Thoracic aorta (tissue), 2 donors: Measurements from ENCODE around the gene RAMP1. TPM values are rescaled to one million over a fixed set of nuclear protein-coding genes. Genes with fewer than 3 reads are reported as not detected.
A peak's percentile ranks its signal among the peaks of the same experiment; 100 is the strongest.

Source experiments
- ATAC-seq: fragments of 150-250 bp; one replicate; pipeline ENCODE4 v1.8.0; 2017; ENCODE audit warnings: low read depth; ENCODE audit not compliant: insufficient number of reproducible peaks, low FRiP score
- DNase-seq: peaks from one replicate; pipeline ENCODE4 v3.0.0-alpha.2; 2020; ENCODE audit warnings: low spot score
- H3K27ac ChIP-seq, 2 donors: fragments of 200-600 bp; sonication (generic); 1 replicate in 1 of 2; 2 replicates in 1 of 2; pipeline ENCODE4 v1.5.1; 2016; ENCODE audit warnings: mild to moderate bottlenecking in 2 of 2, moderate library complexity in 2 of 2
- H3K27me3 ChIP-seq: fragments of 200-600 bp; sonication (generic); replicated peaks from 2 replicates; pipeline ENCODE4 v1.6.0; 2016; ENCODE audit warnings: mild to moderate bottlenecking; ENCODE audit not compliant: insufficient read depth
- H3K36me3 ChIP-seq: fragments of 200-600 bp; sonication (generic); one replicate; pipeline ENCODE4 v1.5.1; 2016
- H3K4me1 ChIP-seq, 2 donors: fragments of 200-600 bp; sonication (generic); 1 replicate in 1 of 2; 2 replicates in 1 of 2; pipeline versions ENCODE4 v1.5.1 to v1.6.0; 2016; ENCODE audit warnings: low read depth in 2 of 2, mild to moderate bottlenecking in 1 of 2; ENCODE audit not compliant: control insufficient read depth in 1 of 2
- H3K4me3 ChIP-seq: fragments of 200-600 bp; sonication (generic); 2 replicates; pipeline ENCODE4 v1.5.1; 2016; ENCODE audit warnings: mild to moderate bottlenecking
- H3K9me3 ChIP-seq: fragments of 200-600 bp; sonication (generic); 2 replicates; pipeline ENCODE4 v1.5.1; 2016
- total RNA-seq, 2 donors: library from RNA; depleted of rRNA; stranded (reverse); fragments of >200 nt; gene quantifications; one replicate each; pipeline versions ENCODE4 v1.1.0 to v1.2.3, GENCODE V29; 2016
- TF ChIP-seq, protein P1 (sequence below): fragments of 200-600 bp; sonication (generic); IDR thresholded peaks from one replicate; pipeline ENCODE4 v1.5.1; 2019; ENCODE audit warnings: antibody characterized with exemption

Gene RAMP1
- total RNA-seq, 2 donors from 2014 or later, result 246 to 525 TPM

DNA sequence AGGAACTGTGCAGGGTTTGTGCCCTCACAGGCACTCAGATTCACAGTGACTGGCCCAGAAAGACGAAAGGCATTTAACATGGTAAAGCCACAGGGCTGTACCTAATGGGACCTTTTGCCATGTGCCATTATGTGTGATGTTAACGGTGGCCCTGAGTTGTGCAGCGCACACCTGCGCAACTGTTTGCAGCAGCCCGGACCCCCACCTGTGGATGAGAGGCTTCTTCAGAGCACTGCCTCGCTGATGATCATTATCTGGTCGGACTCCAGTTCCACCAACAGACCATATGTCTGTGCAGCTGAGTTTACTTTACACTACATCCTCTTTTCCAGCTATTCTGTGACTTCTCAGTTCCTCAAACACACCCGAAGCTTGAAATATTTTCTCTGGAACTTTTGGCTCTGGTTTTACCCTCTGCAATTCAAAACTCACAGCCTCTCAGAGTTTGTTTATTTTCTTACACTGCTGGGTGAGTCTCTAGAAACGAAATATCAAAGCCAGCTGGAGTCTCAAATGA lies 71.8 kb downstream of the RAMP1 start:
- Histone ChIP-seq H3K36me3 (no peaks in the 10 kb centered on the region), H3K27ac (peak overlapping the region; percentile 37 to 60), H3K27me3 (no peaks in the 10 kb centered on the region), H3K9me3 (no peaks in the 10 kb centered on the region), H3K4me1 (peaks cover 16 to 24% of the 10 kb centered on the region in 2 donors), H3K4me3 (no peak overlapping the region)
- TF ChIP-seq, protein P1, sequence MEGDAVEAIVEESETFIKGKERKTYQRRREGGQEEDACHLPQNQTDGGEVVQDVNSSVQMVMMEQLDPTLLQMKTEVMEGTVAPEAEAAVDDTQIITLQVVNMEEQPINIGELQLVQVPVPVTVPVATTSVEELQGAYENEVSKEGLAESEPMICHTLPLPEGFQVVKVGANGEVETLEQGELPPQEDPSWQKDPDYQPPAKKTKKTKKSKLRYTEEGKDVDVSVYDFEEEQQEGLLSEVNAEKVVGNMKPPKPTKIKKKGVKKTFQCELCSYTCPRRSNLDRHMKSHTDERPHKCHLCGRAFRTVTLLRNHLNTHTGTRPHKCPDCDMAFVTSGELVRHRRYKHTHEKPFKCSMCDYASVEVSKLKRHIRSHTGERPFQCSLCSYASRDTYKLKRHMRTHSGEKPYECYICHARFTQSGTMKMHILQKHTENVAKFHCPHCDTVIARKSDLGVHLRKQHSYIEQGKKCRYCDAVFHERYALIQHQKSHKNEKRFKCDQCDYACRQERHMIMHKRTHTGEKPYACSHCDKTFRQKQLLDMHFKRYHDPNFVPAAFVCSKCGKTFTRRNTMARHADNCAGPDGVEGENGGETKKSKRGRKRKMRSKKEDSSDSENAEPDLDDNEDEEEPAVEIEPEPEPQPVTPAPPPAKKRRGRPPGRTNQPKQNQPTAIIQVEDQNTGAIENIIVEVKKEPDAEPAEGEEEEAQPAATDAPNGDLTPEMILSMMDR, result no peak
- ATAC-seq (no peak), DNase-seq (no peak)

DNA sequence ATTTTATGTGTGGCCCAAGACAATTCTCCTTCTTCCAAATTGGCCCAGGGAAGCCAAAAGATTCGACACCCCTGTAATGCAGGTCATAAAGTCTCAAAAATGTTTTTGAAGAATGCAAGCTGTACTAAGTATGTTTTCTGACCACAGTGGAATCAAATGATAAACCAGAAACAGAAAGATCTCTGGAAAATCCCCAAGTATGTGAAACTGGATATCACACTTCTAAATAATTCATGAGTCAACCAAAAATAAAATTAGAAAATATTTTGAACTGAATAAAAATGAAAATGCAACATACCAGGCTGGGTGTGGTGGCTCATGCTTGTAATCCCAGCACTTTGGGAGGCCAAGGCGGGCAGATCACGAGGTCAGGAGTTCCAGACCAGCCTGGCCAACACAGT lies 73.3 kb downstream of the RAMP1 start:
- H3K36me3 ChIP-seq, result no peaks in the 10 kb centered on the region
- H3K4me1 ChIP-seq, result peaks cover 16 to 24% of the 10 kb centered on the region in 2 donors
- H3K27me3 ChIP-seq, result no peaks in the 10 kb centered on the region
- no peaks in the 10 kb centered on the region for H3K9me3 ChIP-seq
- peak overlapping the region; percentile 63 to 67 for H3K27ac ChIP-seq
- TF ChIP-seq, protein P1, result no peak
- ATAC-seq, result no peak
- no peak overlapping the region for H3K4me3 ChIP-seq
- DNase-seq, result no peak

DNA sequence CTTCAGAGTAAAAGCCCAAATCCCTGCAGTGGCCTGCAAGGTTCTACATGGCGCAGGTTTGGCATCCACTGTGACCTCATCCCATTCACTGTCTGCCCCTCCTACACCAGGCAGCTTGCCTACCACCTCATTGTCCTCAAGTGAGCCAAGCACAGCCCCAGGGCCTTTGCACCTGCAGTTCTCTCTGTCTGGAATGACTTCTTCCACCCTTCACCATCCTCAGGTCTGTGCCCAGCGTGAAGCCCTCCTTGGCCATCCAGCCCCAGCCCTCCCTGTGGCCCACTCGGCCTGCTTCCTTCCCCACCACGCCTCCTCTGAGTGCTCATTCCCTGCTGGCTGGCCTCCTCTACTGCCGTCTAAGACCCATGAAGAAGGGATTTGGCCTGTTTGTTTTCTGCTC lies 74.8 kb downstream of the RAMP1 start:
- TF ChIP-seq, protein P1, result no peak
- H3K4me3 ChIP-seq, result no peak overlapping the region
- no peak overlapping the region for H3K27ac ChIP-seq
- ATAC-seq, result no peak
- no peaks in the 10 kb centered on the region for H3K27me3 ChIP-seq
- H3K4me1 ChIP-seq, result peaks cover 16 to 24% of the 10 kb centered on the region in 2 donors
- no peaks in the 10 kb centered on the region for H3K9me3 ChIP-seq
- no peak for DNase-seq
- H3K36me3 ChIP-seq, result no peaks in the 10 kb centered on the region

DNA sequence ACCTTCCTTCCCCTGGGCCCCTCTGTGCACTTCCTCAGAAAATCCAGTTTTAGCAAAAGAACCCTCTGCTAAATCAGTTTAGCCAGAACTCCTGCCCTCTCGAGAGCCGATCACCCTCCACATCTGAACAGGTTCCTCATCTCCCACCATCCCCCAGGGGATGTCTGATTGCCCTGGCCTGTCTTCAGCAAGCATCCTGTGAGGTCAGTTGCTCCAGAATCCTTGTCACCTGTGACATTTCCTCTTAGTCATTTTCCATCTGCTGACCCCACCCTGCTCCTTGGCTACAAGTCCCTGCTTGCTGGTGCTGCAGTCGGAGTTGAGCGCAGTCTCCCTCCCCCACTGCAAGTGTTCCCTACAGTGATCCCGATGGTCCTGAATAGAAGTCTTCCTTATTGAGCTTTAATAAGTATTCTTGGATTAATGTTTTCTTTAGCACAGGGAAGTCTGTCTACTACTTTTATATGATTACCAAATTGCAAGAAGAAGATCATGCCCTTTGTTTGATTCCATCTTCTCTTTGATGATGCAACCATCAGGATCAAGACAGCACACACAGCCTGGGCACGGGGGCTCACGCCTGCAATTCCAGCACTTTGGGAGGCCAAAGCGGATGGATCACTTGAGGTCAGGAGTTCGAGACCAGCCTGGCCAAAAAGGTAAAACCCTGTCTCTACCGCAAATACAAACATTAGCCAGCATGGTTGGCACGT lies 76.5 kb downstream of the RAMP1 start:
- Histone ChIP-seq H3K4me1 (peaks cover 16 to 22% of the 10 kb centered on the region in 2 donors), H3K27me3 (no peaks in the 10 kb centered on the region), H3K27ac (no peak overlapping the region), H3K36me3 (no peaks in the 10 kb centered on the region), H3K9me3 (no peaks in the 10 kb centered on the region), H3K4me3 (no peak overlapping the region)
- DNase-seq, result no peak
- TF ChIP-seq, protein P1, result no peak
- no peak for ATAC-seq

DNA sequence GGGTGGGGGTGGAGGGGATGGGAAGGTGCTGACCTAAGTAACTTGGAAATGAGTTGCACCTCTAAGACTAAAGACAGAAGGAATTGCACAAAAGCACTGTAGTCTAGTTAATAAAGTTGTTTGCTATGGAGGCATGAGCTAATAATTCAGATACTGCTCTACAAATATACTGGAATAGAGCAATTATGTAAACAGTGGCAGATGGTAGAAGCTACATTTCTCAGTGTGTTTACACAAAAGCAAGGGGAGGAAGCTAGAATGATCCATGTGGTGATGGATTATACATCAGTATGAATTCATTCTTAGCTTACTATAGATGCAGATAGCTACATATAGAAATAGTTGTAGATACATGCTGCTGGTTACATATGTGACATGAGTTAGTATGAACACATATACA lies 79.8 kb downstream of the RAMP1 start:
- DNase-seq, result no peak
- ATAC-seq, result no peak

More for the DNA sequence above, 79.8 kb downstream of the RAMP1 start:
- no peaks in the 10 kb centered on the region for H3K27me3 ChIP-seq
- no peak overlapping the region for H3K27ac ChIP-seq
- H3K36me3 ChIP-seq, result no peaks in the 10 kb centered on the region
- H3K9me3 ChIP-seq, result no peaks in the 10 kb centered on the region
- no peak overlapping the region for H3K4me3 ChIP-seq
- H3K4me1 ChIP-seq, result no peaks in the 10 kb centered on the region
- TF ChIP-seq, protein P1, result no peak
